ENCODE measurements around the gene CYP2A6.

Gene CYP2A6

DNA sequence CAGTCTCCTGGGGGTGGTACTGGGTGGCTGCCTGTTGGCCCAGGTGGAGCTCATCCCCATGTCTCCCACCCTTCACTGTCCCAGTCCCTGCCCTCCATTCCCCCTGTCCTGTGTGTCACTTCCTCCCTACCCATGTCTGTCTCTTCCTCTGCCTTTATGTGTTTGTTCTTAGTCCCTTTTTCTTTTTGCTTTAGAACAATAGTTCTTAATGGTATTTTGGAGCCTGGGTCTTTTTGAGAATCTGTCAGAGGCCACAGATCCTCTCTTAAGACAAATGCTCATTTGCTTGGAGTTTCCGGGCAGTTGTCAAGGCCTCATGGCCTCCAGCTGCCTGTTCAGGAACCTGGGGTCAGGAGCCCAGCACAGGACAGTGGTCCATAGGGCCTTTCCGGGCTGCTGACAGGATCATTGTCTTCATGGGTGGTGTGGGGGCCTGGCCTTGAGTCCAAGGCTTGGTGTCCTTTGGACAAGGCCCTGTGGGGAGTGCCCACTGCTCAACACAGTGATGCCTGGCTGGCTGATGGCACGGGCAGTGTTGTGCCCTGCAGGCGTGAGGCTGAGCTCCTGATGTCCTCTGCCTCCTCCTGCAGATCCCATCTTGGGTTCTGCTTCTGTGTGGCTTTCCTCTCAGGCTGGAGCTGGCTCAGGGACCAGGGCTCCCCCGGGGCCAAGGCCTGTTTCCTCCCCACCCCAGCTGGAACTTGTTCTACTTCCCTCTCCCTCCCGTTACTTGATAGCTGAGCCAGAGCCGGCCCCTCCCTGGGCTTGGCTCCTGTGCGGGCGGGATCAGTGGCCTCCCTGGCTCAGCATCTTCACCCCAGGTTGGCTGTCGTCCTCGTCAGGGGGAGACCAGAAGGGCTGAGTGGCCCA, 47.7 kb downstream of the CYP2A6 start:
- ATAC-seq: no peak
- no peak for DNase-seq

GRCh38 chr19:40801426-40802299, 48.6 kb downstream of the CYP2A6 start:
- DNase-seq (no peak), ATAC-seq (no peak)

DNA sequence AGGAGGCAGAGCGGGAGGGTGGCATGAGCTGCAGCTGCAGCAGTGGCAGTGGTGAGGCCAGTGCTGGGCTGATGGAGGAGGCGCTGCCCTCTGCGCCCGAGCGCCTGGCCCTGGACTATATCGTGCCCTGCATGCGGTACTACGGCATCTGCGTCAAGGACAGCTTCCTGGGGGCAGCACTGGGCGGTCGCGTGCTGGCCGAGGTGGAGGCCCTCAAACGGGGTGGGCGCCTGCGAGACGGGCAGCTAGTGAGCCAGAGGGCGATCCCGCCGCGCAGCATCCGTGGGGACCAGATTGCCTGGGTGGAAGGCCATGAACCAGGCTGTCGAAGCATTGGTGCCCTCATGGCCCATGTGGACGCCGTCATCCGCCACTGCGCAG, 49.3 kb downstream of the CYP2A6 start:
- no peak for DNase-seq
- ATAC-seq: no peak

DNA sequence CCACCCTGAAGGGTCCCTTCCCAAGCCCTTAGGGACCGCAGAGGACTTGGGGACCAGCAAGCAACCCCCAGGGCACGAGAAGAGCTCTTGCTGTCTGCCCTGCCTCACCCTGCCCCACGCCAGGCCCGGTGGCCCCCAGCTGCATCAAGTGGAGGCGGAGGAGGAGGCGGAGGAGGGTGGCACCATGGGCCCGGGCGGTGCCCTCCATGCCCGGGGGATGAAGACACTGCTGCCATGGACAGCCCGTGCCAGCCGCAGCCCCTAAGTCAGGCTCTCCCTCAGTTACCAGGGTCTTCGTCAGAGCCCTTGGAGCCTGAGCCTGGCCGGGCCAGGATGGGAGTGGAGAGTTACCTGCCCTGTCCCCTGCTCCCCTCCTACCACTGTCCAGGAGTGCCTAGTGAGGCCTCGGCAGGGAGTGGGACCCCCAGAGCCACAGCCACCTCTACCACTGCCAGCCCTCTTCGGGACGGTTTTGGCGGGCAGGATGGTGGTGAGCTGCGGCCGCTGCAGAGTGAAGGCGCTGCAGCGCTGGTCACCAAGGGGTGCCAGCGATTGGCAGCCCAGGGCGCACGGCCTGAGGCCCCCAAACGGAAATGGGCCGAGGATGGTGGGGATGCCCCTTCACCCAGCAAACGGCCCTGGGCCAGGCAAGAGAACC, 49.8 kb downstream of the CYP2A6 start:
- ATAC-seq (no peak), DNase-seq (no peak)

- DNase-seq: peak; percentile 61
- no peak for ATAC-seq
Measured at GRCh38 chr19:40799558-40800338, 50.5 kb downstream of the CYP2A6 start.

DNA sequence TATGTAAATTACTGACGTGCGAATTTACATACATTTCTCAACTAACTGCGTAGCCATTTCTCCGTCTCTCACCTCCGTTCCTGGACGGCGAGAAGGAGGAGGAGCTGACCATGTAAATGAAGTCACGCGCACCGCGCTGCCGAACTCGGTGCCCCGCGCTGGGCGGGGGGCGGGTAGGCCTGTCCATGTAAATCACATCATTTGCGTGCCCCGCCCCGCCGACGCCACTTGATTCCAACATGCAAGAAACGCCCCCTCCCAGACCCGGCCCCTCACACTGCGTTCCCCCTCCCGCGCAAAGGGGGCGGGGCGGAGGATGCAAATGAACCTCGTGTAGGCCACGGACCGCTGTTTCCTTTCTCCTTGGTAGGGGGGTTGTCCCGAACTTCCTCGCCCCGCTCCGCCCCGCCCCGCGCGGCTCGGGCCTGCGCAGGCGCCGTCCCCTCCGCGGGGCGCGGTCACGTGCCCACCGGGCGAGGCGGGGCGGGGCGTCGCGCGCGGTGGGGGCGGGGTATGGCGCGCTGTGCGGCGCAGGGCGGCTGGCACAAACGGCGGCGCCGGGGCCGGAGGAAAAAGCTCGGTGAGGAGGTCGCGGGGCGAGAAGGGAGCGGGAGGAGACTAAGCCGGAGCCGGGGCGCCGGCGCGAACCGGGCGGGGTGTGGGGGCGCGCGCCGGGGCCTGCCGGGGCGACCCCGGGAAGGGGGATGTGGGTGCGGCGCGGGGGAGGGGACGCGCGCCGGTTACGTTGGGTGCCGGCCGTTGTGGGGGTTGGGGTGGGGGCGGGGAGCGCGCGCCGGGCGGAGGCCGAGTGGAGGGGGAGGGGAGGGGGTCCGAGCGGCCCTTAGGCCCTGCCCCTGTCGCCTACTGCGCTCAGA, 51.3 kb downstream of the CYP2A6 start, which contains the start of gene EGLN2:
Gene EGLN2, plus strand, starts transcription at position 509 of the 875 bp plus-strand sequence. CDS start 1,382 bp downstream, outside the sequence.
- ATAC-seq (peak; percentile 87), DNase-seq (peak; percentile 100)

GRCh38 chr19:40797963-40798682, 52.1 kb downstream of the CYP2A6 start:
- ATAC-seq (peak; percentile 41), DNase-seq (peak; percentile 74)

- ATAC-seq (no peak), DNase-seq (no peak)
Measured at GRCh38 chr19:40797166-40797962, 52.9 kb downstream of the CYP2A6 start.
